Measurements from ENCODE around the gene CAT. TPM values are rescaled to one million over a fixed set of nuclear protein-coding genes. Genes with fewer than 3 reads are reported as not detected.

Gene CAT
- total RNA-seq, 1 experiment from 2014 or later = 65.9 TPM

DNA sequence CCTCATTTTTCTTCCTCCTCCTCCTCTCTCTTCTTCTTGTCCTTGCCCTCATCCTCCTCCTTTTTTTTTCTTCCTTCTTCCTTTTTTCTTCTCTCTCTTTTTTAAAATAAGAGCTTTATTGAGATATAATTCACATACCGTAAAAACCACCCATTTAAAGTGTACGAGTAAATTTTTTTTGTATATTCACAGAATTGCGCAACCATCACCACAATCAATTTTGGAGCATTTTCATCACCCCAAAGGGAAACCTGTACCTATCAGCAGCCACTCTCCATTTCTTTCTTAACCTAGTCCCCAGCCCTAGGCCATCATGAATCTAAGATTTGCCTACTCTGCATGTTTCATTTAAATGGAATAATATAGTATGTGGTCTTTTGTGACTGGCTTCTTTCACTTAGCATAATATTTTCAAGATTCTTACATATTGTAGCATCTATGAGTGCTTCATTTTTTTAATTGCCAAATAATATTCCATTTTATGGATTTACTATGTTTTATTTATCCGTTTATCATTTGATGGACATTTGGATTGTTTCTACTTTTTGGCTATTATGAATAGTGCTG lies 35.0 kb downstream of the CAT start:
- ATAC-seq = no peak
- intact Hi-C loops (cut with micrococcal nuclease; ENCODE audit: unreplicated experiment) = no loop called here
- ChIA-PET CTCF (interaction anchor here (0.6 kb wide), 1 partner anchor 108 kb away, joined by 3 read pairs; no protein-coding TSS in a partner anchor), POLR2A (no interaction called here)
- Histone ChIP-seq H3K36me3 (ENCODE audit: control insufficient read depth, insufficient read depth, low read length) (peaks cover 12% of the 10 kb centered on the region), H3K27me3 (ENCODE audit: control insufficient read depth, insufficient read depth, low read length) (no peaks in the 10 kb centered on the region), H3K27ac (ENCODE audit: low read length) (no peak overlapping the region), H3K4me3 (ENCODE audit: low read depth in 2 of 2, low read length in 2 of 2) (no peak overlapping the region), H3K9me3 (ENCODE audit: control insufficient read depth, insufficient read depth, low read depth, low read length) (no peaks in the 10 kb centered on the region), H3K4me1 (ENCODE audit: control insufficient read depth, insufficient read depth, low read length) (no peaks in the 10 kb centered on the region)
- TF ChIP-seq TCF7L2 (IDR thresholded peaks at IDR 0.05; ENCODE audit: low read depth, low read length) (no peak), SIN3A (IDR thresholded peaks at IDR 0.05; ENCODE audit: borderline replicate concordance, insufficient read depth, low read depth, low read length) (no peak), POLR2AphosphoS5 (IDR thresholded peaks at IDR 0.05; ENCODE audit: low read depth, low read length) (no peak)
- TF ChIP-seq, protein P1, sequence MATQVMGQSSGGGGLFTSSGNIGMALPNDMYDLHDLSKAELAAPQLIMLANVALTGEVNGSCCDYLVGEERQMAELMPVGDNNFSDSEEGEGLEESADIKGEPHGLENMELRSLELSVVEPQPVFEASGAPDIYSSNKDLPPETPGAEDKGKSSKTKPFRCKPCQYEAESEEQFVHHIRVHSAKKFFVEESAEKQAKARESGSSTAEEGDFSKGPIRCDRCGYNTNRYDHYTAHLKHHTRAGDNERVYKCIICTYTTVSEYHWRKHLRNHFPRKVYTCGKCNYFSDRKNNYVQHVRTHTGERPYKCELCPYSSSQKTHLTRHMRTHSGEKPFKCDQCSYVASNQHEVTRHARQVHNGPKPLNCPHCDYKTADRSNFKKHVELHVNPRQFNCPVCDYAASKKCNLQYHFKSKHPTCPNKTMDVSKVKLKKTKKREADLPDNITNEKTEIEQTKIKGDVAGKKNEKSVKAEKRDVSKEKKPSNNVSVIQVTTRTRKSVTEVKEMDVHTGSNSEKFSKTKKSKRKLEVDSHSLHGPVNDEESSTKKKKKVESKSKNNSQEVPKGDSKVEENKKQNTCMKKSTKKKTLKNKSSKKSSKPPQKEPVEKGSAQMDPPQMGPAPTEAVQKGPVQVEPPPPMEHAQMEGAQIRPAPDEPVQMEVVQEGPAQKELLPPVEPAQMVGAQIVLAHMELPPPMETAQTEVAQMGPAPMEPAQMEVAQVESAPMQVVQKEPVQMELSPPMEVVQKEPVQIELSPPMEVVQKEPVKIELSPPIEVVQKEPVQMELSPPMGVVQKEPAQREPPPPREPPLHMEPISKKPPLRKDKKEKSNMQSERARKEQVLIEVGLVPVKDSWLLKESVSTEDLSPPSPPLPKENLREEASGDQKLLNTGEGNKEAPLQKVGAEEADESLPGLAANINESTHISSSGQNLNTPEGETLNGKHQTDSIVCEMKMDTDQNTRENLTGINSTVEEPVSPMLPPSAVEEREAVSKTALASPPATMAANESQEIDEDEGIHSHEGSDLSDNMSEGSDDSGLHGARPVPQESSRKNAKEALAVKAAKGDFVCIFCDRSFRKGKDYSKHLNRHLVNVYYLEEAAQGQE (IDR thresholded peaks at IDR 0.05; ENCODE audit: insufficient read depth in 1 of 2, low read depth in 2 of 2, low read length in 1 of 2) = no peak
- TF ChIP-seq, protein P2, sequence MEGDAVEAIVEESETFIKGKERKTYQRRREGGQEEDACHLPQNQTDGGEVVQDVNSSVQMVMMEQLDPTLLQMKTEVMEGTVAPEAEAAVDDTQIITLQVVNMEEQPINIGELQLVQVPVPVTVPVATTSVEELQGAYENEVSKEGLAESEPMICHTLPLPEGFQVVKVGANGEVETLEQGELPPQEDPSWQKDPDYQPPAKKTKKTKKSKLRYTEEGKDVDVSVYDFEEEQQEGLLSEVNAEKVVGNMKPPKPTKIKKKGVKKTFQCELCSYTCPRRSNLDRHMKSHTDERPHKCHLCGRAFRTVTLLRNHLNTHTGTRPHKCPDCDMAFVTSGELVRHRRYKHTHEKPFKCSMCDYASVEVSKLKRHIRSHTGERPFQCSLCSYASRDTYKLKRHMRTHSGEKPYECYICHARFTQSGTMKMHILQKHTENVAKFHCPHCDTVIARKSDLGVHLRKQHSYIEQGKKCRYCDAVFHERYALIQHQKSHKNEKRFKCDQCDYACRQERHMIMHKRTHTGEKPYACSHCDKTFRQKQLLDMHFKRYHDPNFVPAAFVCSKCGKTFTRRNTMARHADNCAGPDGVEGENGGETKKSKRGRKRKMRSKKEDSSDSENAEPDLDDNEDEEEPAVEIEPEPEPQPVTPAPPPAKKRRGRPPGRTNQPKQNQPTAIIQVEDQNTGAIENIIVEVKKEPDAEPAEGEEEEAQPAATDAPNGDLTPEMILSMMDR (IDR thresholded peaks at IDR 0.05) = no peak
- in situ Hi-C loops (cut with HindIII; ENCODE audit: low pct_unique_long_range_greater_than_20kb, low sequenced_read_pairs) = no loop called here
- no TSS peak for BruUV-seq (replicated peaks)
- no peak for DNase-seq (ENCODE audit: low read depth, low spot score)

DNA sequence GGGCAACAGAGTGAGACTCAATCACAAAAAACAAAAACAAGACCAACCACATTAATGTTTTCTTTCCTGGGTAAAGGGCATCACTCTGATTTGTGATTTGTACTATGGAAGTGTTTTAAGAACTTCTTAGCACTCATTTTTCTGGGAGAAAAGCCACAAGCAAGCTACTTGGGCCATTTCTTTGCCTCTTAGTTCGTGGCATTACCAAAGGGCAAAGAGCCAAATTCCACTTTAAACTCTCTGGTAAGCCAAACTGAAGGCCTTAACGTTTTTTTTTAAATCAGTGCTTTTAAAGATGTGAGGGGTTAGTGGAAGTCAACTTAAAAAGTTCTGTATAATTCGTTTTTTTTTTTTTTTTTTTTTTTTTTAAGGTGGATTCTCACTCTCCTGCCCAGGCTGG lies 36.9 kb downstream of the CAT start:
- intact Hi-C loops (cut with micrococcal nuclease; ENCODE audit: unreplicated experiment) = no loop called here
- Histone ChIP-seq H3K27ac (ENCODE audit: low read length) (no peak overlapping the region), H3K36me3 (ENCODE audit: control insufficient read depth, insufficient read depth, low read length) (peaks cover 9% of the 10 kb centered on the region), H3K27me3 (ENCODE audit: control insufficient read depth, insufficient read depth, low read length) (no peaks in the 10 kb centered on the region), H3K4me1 (ENCODE audit: control insufficient read depth, insufficient read depth, low read length) (no peaks in the 10 kb centered on the region), H3K9me3 (ENCODE audit: control insufficient read depth, insufficient read depth, low read depth, low read length) (no peaks in the 10 kb centered on the region), H3K4me3 (ENCODE audit: low read depth in 2 of 2, low read length in 2 of 2) (no peak overlapping the region)
- no TSS peak for BruUV-seq (replicated peaks)
- CTCF ChIA-PET = no interaction called here
- in situ Hi-C loops (cut with HindIII; ENCODE audit: low pct_unique_long_range_greater_than_20kb, low sequenced_read_pairs) = no loop called here
- DNase-seq (ENCODE audit: low read depth, low spot score) = no peak
- TF ChIP-seq, protein P2 (IDR thresholded peaks at IDR 0.05) = no peak
- TF ChIP-seq, protein P1 (IDR thresholded peaks at IDR 0.05; ENCODE audit: insufficient read depth in 1 of 2, low read depth in 2 of 2, low read length in 1 of 2) = no peak
- no peak for TF ChIP-seq SIN3A (IDR thresholded peaks at IDR 0.05; ENCODE audit: borderline replicate concordance, insufficient read depth, low read depth, low read length)
- POLR2A ChIA-PET = no interaction called here
- no peak for ATAC-seq
